ENCODE data around the gene STAC3.

STAC3 gene

DNA sequence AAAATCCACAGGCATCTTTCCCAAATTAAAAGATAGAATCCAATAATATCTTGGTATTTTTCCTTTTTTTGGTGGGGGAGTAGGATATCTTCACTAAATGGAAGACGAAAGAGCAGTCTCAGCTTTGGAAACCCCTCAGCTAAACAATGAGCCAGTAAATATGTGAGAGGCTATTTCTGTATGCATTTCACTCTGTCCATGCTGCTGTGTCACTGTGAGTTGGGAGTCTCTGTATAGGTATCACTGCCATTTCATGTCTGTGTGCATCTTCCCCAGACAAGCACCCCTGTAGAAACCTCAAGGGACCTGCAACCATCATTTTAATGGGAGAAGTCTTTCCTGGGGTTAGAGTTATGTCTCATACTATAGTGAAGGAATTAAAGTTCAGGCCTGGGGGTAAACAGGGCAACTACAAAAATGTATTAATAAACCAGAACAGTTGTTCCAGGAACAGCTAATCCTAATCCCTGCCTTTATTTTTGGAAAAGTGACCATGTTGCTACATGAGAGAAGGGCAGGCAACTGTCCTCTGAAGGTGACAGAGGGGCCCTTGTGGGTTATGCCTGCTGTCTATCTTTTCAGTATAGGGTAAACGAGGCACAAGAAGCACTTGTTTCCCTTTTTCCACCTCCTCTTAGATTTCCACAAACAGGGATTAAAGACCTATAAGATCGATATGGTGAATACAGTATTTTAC is 11.3 kb upstream of the STAC3 start:
- no peaks in the 10 kb centered on the region for H3K4me1 Mint-ChIP-seq
- no peak for ATAC-seq
- no peaks in the 10 kb centered on the region for H3K27me3 Mint-ChIP-seq
- no peak overlapping the region for H3K27ac Mint-ChIP-seq
- no peak overlapping the region for H3K4me3 Mint-ChIP-seq
- no peaks in the 10 kb centered on the region for H3K9me3 Mint-ChIP-seq
- no peak for DNase-seq

DNA sequence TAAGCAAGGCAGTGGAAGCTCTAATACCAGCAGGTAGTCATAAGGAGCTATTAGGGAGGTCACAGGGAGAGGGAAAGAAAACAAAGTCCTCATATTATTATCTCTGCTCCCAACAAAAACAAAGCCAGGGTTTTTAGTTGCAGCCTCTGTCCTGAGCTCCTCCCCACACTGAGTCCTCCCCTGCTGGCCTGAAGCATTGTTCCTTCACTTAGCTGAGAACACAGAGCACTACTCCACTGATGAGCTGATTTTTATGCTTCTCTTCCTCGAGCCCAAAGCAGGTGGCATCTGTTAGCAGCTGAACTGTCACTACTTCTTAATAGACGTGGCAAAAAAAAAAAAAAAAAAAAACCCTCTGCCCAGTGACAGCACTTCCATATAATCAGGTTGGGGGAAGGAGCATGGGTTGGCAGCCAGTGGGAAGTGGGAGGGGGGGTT is 10.5 kb upstream of the STAC3 start:
- Mint-ChIP-seq H3K4me3 (no peak overlapping the region), H3K4me1 (no peaks in the 10 kb centered on the region), H3K9me3 (no peaks in the 10 kb centered on the region), H3K27me3 (no peaks in the 10 kb centered on the region), H3K27ac (peak overlapping the region in 1 of 2 donors; percentile 15)
- ATAC-seq (no peak), DNase-seq (no peak)

DNA sequence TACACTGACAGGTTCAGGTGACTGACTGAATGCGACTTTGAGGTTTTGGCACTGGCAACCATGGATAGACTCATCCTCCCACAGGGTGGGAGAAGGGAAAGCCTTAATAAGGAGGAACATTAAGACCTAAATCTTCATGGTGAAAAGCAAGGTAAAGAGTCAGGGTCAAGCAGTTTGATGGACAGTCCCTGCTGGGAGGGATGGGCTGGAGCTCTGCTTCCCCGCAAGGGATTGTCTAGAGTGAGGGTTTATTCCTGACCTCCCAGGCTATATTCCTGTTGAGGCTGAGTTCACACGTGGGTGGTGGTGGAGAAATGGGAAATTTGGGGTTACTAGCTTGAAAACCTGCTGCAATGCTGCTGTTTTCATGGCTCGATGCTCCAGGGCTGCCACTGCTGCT is 9.4 kb upstream of the STAC3 start:
- no peak for DNase-seq
- Mint-ChIP-seq H3K27me3 (no peaks in the 10 kb centered on the region), H3K27ac (no peak overlapping the region), H3K4me3 (no peak overlapping the region), H3K9me3 (no peaks in the 10 kb centered on the region), H3K4me1 (no peaks in the 10 kb centered on the region)
- no peak for ATAC-seq

DNA sequence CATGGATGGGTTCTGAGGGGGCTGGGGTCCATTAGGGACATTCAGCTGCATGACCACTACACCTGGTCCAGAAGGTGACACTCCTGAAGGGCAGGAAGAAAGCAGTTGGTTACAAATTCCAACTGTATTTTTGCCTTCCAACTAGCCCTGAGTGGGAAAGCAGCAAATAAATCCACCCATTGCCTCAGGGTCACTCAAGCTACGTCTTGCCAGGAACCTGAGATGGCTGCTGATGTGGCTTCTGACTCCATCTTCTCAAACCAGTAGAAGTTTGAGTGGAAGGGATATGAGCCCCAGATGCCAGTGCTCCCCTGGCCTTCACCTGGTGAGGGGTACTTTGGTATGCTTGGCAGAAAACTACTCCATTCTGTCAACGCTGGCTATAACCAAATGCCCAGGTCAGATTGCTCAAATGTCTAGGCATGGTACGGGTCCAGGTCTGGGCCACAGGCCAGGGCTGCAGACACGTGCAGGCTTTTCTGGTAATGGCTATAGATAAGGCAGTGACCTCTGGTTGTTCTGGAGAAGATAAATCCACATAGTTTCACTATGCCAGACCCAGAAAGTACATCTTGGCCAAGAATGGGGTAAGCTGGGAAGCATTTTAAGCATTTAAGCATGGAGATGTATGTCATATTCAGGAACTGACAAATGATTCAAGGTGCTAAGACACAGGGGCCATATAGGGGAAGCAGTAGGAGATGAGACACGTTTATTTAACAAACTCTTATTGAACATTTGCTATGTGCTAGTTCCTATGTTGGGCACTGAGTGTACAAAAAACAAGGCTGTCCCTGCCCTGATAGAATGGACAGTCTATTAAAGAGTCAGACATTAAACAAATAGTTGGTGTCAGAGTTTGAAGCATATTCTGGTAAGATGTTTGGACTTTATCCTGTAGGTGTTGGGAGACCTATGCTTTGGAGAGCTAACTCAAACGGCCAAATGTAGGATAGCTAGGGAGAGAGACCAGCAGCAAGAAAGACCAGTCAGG is 8.3 kb upstream of the STAC3 start:
- Mint-ChIP-seq H3K27me3 (no peaks in the 10 kb centered on the region), H3K4me3 (no peak overlapping the region), H3K4me1 (no peaks in the 10 kb centered on the region), H3K27ac (no peak overlapping the region), H3K9me3 (no peaks in the 10 kb centered on the region)
- ATAC-seq (no peak), DNase-seq (no peak)

DNA sequence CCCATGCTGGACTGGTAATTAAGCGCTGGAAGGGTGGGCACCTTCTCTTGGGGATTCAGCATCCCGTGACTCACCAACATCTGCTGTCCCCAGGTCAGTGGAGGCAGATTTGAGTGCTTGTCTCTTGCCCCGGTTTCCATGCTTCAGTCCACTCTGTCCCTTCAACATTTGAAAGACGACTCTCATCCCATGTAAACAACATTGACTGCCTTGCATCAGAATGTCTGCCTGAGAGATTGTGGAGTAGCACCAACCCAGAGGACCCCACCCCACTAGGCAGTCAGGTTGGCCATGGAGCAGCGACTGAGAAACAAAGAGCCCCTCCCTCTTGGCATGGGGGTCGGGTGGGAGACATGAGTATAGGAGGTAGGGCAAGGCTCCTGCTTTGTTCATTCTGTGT is 4.9 kb upstream of the STAC3 start:
- Mint-ChIP-seq H3K27ac (no peak overlapping the region), H3K4me3 (no peak overlapping the region)

DNA sequence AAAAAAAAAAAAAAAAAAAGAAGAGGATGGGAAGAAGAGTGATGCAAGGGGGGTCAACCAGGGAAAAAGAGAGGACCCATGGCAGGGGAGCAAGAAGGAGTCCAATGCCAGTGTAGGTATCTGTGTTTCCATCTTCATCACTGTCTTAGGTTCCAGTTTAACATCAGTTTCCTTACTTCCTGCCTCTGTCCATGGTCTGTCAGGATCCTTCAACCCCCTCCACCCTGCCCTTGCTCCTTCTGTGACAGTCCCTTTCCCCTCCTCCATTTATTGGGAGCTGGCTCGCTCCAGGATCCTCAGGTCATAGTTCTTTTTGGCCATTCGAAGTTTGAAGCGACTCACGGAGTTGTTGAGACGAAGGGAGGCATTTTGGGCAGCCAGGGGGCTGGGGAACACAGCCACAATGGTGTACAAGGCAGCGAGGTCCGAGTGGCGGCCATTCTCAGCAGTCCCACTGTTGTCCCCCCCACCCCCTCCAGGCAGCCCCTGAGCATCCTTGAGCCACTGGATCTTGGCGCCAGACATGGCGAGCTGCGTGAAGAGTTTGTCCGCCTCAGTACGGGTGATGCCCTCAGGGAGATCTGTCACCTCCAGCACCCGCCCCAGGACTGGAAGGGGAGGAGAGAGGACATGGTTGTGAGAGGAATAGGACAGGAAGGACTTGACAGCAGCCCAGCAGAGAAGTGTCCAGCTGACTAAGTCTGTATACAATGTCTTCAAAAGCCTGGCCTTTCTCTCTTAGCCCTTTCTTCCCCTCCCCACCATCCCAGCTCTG is 3.7 kb upstream of the STAC3 start:
- Mint-ChIP-seq H3K27me3 (no peaks in the 10 kb centered on the region), H3K4me1 (peaks cover under 1% of the 10 kb centered on the region), H3K4me3 (no peak overlapping the region), H3K9me3 (no peaks in the 10 kb centered on the region), H3K27ac (no peak overlapping the region)
- DNase-seq (no peak), ATAC-seq (no peak)

More for the DNA sequence above, 4.9 kb upstream of the STAC3 start:
- Mint-ChIP-seq H3K27me3 (no peaks in the 10 kb centered on the region), H3K9me3 (no peaks in the 10 kb centered on the region), H3K4me1 (no peaks in the 10 kb centered on the region)
- ATAC-seq (no peak), DNase-seq (no peak)

DNA sequence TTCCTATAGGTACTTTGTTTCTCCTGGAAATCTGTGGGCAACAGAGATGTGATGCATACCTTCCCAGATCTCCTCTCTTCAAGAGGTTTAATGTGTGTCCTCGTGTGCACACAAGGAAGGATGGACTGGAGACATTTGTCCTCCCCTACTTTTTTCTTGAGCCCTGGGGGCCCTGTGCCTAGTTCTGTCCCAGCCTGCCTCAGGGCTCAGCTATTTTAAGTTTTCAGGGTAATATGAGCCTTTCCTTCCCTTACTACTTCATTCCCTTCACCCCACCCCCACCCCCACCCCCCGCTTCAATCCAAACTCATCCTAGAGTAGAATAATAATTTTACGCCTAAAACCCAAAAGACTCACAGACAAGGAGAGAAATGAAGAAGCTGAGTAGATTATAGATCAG is 446 bp downstream of the STAC3 start:
- Mint-ChIP-seq H3K9me3 (no peaks in the 10 kb centered on the region), H3K27me3 (no peaks in the 10 kb centered on the region), H3K27ac (peak overlapping the region in 1 of 2 donors; percentile 54), H3K4me1 (peaks cover 13% of the 10 kb centered on the region), H3K4me3 (no peak overlapping the region)
- no peak for ATAC-seq
- DNase-seq, result no peak

DNA sequence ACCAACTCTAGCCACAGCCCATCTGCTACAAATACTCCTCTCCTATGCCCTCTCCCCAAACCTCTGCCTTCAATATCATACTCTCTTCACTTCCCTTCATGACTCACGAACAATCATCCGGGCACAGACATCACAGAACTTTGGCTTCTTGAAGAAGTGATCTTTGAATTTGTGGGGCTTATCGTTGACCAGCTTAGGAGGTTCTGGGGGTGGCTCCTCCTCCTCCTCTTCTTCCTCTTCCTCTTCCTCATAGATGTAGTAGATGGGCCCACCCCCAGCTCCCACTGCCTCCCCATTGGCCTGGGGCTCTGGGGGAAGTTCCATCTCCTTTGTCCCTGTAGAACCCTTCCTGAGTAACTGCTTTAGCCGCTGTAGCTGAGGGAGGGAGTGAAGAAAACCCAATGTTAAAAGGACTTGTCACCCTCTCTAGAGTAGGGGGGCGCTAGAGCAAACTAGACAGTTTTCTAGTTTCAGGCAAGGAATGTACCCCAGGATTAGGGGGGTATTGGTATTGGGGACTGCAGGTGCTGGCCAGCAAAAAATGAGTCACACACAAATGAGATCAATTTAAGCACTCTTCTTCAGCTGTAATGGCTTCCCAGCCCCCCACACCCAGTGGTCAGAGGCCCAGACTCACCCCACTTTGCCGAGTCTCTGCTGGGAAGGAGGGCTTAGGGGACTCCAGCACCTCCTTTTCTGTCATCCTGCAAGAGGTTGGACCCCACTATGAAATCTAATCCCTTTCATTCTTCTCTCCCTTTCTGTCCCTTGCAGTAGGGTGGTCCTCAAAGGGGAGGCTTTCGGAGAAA is 1.8 kb downstream of the STAC3 start:
- Mint-ChIP-seq H3K4me1 (peaks cover 16% of the 10 kb centered on the region), H3K27ac (peak overlapping the region; percentile 23 to 35), H3K9me3 (no peaks in the 10 kb centered on the region), H3K4me3 (peak overlapping the region; percentile 10 to 56), H3K27me3 (peaks cover 10% of the 10 kb centered on the region)
- no peak for ATAC-seq
- DNase-seq, result no peak

DNA sequence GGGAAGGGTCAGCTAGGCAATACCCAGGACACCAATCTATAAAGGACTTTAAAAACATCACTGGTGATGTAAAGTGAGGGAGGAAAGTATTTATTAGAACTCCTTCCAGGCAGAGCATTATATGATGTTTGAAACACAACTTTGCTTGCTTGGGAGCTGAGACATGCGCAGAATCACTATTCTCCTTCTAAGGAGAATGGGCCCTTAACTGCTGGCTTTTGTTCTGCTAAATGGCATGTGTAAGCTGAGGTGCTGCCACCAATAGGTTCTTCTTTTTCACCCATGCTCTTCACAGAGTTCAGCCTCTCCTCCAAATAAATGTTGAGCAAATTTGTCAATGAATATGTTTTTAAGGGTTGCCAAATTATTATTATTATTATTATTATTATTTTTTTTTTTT is 3.9 kb downstream of the STAC3 start:
- H3K9me3 Mint-ChIP-seq, result no peaks in the 10 kb centered on the region
- no peak overlapping the region for H3K4me3 Mint-ChIP-seq
- no peak overlapping the region for H3K27ac Mint-ChIP-seq
- no peak for DNase-seq
- H3K4me1 Mint-ChIP-seq, result peaks cover 37% of the 10 kb centered on the region
- ATAC-seq, result no peak
- H3K27me3 Mint-ChIP-seq, result peaks cover 28% of the 10 kb centered on the region

DNA sequence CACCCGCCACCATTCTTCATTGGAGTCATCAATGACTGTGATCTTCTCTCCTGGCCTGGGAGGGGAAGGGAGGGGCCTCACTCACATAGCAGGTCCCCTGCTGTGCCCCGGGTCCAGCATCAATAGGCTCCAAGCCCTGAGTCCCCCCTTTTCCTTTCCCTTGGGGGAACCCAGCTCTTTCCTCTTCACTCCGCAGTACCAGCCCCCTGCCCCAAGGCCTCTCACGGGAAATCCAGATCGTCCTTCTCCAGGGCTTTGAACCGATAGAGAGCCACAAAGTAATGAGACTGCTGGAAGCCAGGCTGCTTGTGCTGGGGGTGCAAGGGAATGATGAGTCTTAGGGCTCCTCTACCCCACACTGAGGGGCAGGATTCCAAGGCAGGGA is 6.7 kb downstream of the STAC3 start:
- Mint-ChIP-seq H3K27ac (no peak overlapping the region), H3K4me1 (peaks cover 60% of the 10 kb centered on the region), H3K9me3 (no peaks in the 10 kb centered on the region), H3K4me3 (peak overlapping the region; percentile 95 to 97), H3K27me3 (peaks cover 46% of the 10 kb centered on the region)
- DNase-seq (no peak), ATAC-seq (no peak)

DNA sequence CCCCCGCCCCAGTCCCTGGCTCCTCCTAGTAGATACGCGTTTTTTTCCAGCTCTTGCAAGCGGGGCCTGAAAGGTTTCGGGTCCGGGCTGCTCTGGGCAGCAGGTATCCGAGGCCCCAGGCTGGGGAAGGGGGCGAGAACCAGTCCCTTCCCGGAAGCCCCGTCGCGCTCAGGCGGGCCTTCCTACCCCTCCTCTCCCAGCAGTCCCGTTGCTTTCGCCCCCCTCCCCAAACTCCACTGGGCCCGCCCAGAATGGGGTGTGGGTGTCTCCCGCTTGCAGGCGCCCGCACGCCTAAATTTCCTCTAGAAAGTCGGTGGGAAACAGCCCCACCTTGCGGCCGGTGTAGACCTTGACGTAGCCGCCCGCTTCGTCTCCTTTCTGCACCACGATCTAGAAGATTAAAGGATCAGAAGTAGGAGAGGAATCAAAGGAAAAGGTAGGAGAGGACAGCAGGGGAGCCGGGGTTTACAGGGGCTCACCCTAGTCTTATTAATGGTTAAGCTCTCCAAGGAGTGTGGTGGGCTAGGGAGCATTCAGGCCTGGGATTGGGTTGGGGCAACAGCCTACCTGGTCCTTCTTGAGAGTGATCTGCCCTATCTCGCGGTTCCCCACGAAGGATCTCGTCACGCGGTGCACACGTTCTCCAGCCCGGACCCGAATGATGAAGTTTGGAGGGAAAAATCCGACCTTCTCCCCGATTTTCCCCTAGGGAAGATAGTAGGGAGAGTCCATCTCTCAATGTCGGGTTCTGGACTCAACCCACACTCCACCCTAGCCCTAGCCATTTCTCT is 7.3 kb downstream of the STAC3 start:
- peak; percentile 86 for DNase-seq
- Mint-ChIP-seq H3K27ac (no peak overlapping the region), H3K27me3 (peaks cover 51% of the 10 kb centered on the region), H3K4me3 (peak overlapping the region; percentile 95 to 97), H3K4me1 (peaks cover 59% of the 10 kb centered on the region), H3K9me3 (no peaks in the 10 kb centered on the region)
- peak; percentile 29 for ATAC-seq

DNA sequence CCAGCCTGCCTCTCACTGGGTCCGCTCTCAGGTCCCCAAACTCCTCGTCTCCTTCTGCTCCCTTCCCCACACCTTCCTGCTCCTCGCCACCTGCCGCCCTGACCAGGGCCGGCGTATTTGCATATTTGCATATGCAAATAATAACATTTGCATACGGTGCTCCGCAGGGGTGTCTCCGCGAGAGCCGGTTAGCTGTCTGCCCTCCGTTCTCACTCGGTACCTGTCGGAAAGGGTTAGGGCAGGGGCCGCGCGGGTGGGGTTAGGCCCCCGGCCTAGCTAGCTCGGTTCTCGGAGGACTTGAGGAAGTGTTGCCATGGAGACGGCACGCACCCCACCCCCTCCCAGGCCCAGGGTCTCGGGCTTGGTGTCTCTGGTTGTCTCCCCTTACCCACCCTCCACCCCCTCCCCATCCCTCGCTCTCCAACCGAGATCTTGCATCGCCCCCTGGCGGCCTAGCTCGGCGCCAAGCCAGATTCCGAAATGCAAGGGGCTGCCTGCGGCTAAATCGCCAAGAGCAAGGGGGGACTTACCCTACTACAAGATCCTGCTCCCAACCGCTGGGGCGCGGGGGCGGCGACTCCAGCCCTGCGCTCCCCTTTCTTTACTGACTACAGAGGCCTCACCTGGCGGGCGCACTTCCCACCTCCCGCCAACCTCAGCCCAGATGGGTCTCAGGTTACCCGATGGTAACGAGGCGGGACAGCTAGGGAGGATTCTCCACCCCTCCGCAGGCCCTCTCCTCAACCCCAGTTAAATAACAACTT is 8.1 kb downstream of the STAC3 start:
- peak overlapping the region; percentile 95 to 97 for H3K4me3 Mint-ChIP-seq
- H3K9me3 Mint-ChIP-seq, result no peaks in the 10 kb centered on the region
- DNase-seq (peak; percentile 79 to 82), ATAC-seq (peak; percentile 29)
- H3K4me1 Mint-ChIP-seq, result peaks cover 64% of the 10 kb centered on the region
- H3K27me3 Mint-ChIP-seq, result peaks cover 60% of the 10 kb centered on the region
- peak overlapping the region in 1 of 2 donors; percentile 28 for H3K27ac Mint-ChIP-seq

DNA sequence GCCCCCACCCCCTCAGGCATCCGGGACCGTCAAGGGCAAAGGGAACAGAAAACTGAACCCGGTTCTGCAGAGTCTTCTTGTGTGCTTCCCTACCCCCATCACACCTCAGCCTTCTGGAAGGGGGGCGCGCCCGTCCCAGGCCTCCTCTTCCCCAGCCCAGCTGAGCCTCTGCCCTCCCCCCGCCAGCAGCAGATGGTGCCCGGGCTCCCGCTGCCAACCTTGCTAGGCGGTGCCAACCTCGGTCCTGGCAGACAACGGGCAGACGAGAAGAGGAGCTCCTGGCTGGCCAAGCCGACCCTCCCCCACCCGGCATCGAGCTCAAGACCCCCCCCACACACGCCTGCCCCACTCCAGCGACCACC is 8.7 kb downstream of the STAC3 start:
- peak overlapping the region in 1 of 2 donors; percentile 28 for H3K27ac Mint-ChIP-seq
- DNase-seq (peak in 1 of 2 donors; percentile 26), ATAC-seq (no peak)
- H3K27me3 Mint-ChIP-seq, result peaks cover 65% of the 10 kb centered on the region
- H3K9me3 Mint-ChIP-seq, result no peaks in the 10 kb centered on the region
- peaks cover 70% of the 10 kb centered on the region for H3K4me1 Mint-ChIP-seq
- H3K4me3 Mint-ChIP-seq, result peak overlapping the region; percentile 95 to 97
